CD4-positive, alpha-beta memory T cell (primary cell): Measurements from ENCODE around the gene ALDH1B1. TPM values are rescaled to one million over a fixed set of nuclear protein-coding genes. Genes with fewer than 3 reads are reported as not detected.

Experiments
- CTCF ChIA-PET: fragments of 350-600 bp; sonication (Branson Sonifier 250); formaldehyde crosslinking; loops from one replicate; lab custom pipeline; 2021; ENCODE audit warnings: inconsistent platforms; ENCODE audit not compliant: partially characterized antibody; lab: Charles Lee
- POLR2A ChIA-PET: fragments of 350-600 bp; sonication (Branson Sonifier 250); formaldehyde crosslinking; loops from one replicate; lab custom pipeline; 2021; ENCODE audit not compliant: partially characterized antibody; lab: Charles Lee
- DNase-seq, 5 donors: peaks; one replicate each; pipeline versions ENCODE4 v3.0.0 to v3.0.0-alpha.2; 2020 to 2022; ENCODE audit warnings: mixed read lengths in 1 of 5
- H3K27ac ChIP-seq: one replicate; pipeline ENCODE4 v1.7.0; 2013; ENCODE audit warnings: low read depth, low read length
- H3K27me3 ChIP-seq: 2 replicates; pipeline ENCODE4 v1.7.0; 2013; ENCODE audit warnings: mild to moderate bottlenecking, low read length, moderate library complexity; ENCODE audit not compliant: insufficient read depth
- H3K36me3 ChIP-seq: 2 replicates; pipeline ENCODE4 v1.7.0; 2013; ENCODE audit warnings: mild to moderate bottlenecking, low read length, moderate library complexity; ENCODE audit not compliant: insufficient read depth
- H3K4me1 ChIP-seq: 2 replicates; pipeline ENCODE4 v1.7.0; 2013; ENCODE audit warnings: mild to moderate bottlenecking, low read length, moderate library complexity; ENCODE audit not compliant: insufficient read depth
- H3K4me3 ChIP-seq, 2 donors: one replicate each; pipeline ENCODE4 v1.7.0; 2013; ENCODE audit warnings: low read length in 2 of 2, mild to moderate bottlenecking in 1 of 2
- H3K9me3 ChIP-seq, 2 donors: one replicate each; pipeline ENCODE4 v1.7.0; 2013; ENCODE audit warnings: low read length in 2 of 2, control low read depth in 1 of 2; ENCODE audit not compliant: control insufficient read depth in 1 of 2
- H3K27ac Mint-ChIP-seq, 7 donors: one replicate each; pipeline ENCODE4 v1.8.0; 2020 to 2021; ENCODE audit warnings: mixed read lengths in 7 of 7, mild to moderate bottlenecking in 6 of 7, inconsistent platforms in 3 of 7, moderate library complexity in 3 of 7
- H3K27me3 Mint-ChIP-seq, 2 donors: one replicate each; pipeline ENCODE4 v1.8.0; 2020 to 2021; ENCODE audit warnings: mixed read lengths in 2 of 2
- H3K36me3 Mint-ChIP-seq, 2 donors: one replicate each; pipeline ENCODE4 v1.8.0; 2020 to 2021; ENCODE audit warnings: mixed read lengths in 2 of 2, inconsistent platforms in 1 of 2, mild to moderate bottlenecking in 1 of 2
- H3K4me1 Mint-ChIP-seq, 4 donors: one replicate each; pipeline ENCODE4 v1.8.0; 2020 to 2021; ENCODE audit warnings: mixed read lengths in 4 of 4, mild to moderate bottlenecking in 1 of 4
- H3K4me3 Mint-ChIP-seq, 8 donors: one replicate each; pipeline ENCODE4 v1.8.0; 2020 to 2021; ENCODE audit warnings: mixed read lengths in 8 of 8, mild to moderate bottlenecking in 7 of 8, moderate library complexity in 6 of 8, inconsistent platforms in 3 of 8
- H3K9me3 Mint-ChIP-seq, 8 donors: one replicate each; pipeline ENCODE4 v1.8.0; 2020 to 2021; ENCODE audit warnings: mixed read lengths in 8 of 8, mild to moderate bottlenecking in 5 of 8, inconsistent platforms in 3 of 8, moderate library complexity in 1 of 8
- intact Hi-C: fragments of 100-400 bp; cut with micrococcal nuclease; formaldehyde crosslinking; loops from one replicate; pipeline ENCODE4 v1.15.1; 2023
- polyA plus RNA-seq, 2 donors: library from polyadenylated mRNA; unstranded; fragments of 300-500 nt; fragmentation: Illumina TruSeq; gene quantifications; one replicate each; pipeline ENCODE4 v1.2.3, GENCODE V29; 2021
- total RNA-seq, 2 experiments: library from RNA; stranded (reverse); gene quantifications; one replicate each; pipeline ENCODE4 v1.2.3, GENCODE V29; 2021

The ALDH1B1 gene
- total RNA-seq (1 to 10 TPM; 3.6 to 4.1 TPM), polyA plus RNA-seq (10 to 100 TPM; 10.5 TPM)

- Histone ChIP-seq H3K27me3 (no peaks in the 10 kb centered on the region), H3K27ac (peak within 1 kb of the TSS; percentile 57), H3K36me3 (no peaks in the 10 kb centered on the region), H3K4me1 (peaks cover 14% of the 10 kb centered on the region), H3K4me3 (peak within 1 kb of the TSS; percentile 58 to 74), H3K9me3 (no peaks in the 10 kb centered on the region)
- Mint-ChIP-seq H3K9me3 (peaks cover 0 to 4% (median 0%) of the 10 kb centered on the region in 8 donors), H3K27ac (peak within 1 kb of the TSS; percentile 68 to 96 (median 90)), H3K4me3 (peak within 1 kb of the TSS; percentile 89 to 99 (median 96)), H3K4me1 (peaks cover 14 to 18% (median 17%) of the 10 kb centered on the region in 4 donors), H3K36me3 (peaks cover 19 to 26% of the 10 kb centered on the region in 2 donors), H3K27me3 (peaks cover 0 to 2% of the 10 kb centered on the region in 2 donors)
- ChIA-PET POLR2A (no interaction called here), CTCF (no interaction called here)
- DNase-seq: peak; percentile 38 to 55 (median 48)
- intact Hi-C loops: no loop called here
These were observed at the start of gene ALDH1B1 for GRCh38 chr9:38392235-38393127. Gene ALDH1B1, plus strand, starts transcription at chr9:38392702. Its CDS starts 3,047 bp downstream, at chr9:38395749.

- no peak for DNase-seq
- H3K4me1 Mint-ChIP-seq: no peaks in the 10 kb centered on the region
- CTCF ChIA-PET: no interaction called here
- H3K27ac ChIP-seq: no peak overlapping the region
- H3K9me3 Mint-ChIP-seq: peaks cover 0 to 3% (median 0%) of the 10 kb centered on the region in 8 donors
- H3K4me1 ChIP-seq: no peaks in the 10 kb centered on the region
- intact Hi-C loops: no loop called here
- no peaks in the 10 kb centered on the region for H3K36me3 Mint-ChIP-seq
- H3K36me3 ChIP-seq: no peaks in the 10 kb centered on the region
- H3K4me3 ChIP-seq: no peak overlapping the region
- H3K27me3 ChIP-seq: no peaks in the 10 kb centered on the region
- POLR2A ChIA-PET: no interaction called here
- H3K27ac Mint-ChIP-seq: no peak overlapping the region
- H3K27me3 Mint-ChIP-seq: peaks cover 7 to 12% of the 10 kb centered on the region in 2 donors
- no peaks in the 10 kb centered on the region for H3K9me3 ChIP-seq
- H3K4me3 Mint-ChIP-seq: no peak overlapping the region
These were observed 49.5 kb upstream of the ALDH1B1 start for GRCh38 chr9:38343037-38343436.

DNA sequence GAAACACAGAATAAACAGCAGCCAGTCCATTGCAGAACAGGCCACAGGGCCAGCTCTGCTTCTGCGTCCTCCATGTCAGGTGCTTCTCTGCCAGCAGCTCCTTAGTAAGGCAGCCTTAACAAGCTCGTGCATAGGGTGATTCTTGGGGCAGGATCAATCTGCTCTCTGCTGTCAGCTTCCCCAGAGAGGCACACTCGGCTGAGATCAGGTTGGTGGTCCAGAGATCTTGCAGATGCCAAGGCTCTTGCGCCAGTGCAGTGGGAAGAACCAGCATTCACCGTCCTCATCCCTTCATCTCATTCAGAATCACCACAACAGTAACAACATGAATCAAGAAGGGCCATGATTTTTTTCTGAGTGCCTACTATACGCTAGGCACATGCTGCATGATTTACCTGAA lies 49.0 kb upstream of the ALDH1B1 start:
- Mint-ChIP-seq H3K4me3 (no peak overlapping the region), H3K27me3 (peaks cover 7 to 12% of the 10 kb centered on the region in 2 donors), H3K9me3 (peaks cover 0 to 3% (median 0%) of the 10 kb centered on the region in 8 donors), H3K27ac (no peak overlapping the region), H3K4me1 (no peaks in the 10 kb centered on the region), H3K36me3 (no peaks in the 10 kb centered on the region)
- Histone ChIP-seq H3K27me3 (no peaks in the 10 kb centered on the region), H3K4me3 (no peak overlapping the region), H3K36me3 (no peaks in the 10 kb centered on the region), H3K4me1 (no peaks in the 10 kb centered on the region), H3K9me3 (no peaks in the 10 kb centered on the region), H3K27ac (no peak overlapping the region)
- ChIA-PET POLR2A (no interaction called here), CTCF (no interaction called here)
- intact Hi-C loops: no loop called here
- no peak for DNase-seq

- no peaks in the 10 kb centered on the region for H3K9me3 ChIP-seq
- H3K27ac ChIP-seq: no peak overlapping the region
- Mint-ChIP-seq H3K27ac (no peak overlapping the region), H3K9me3 (peaks cover 0 to 3% (median 0%) of the 10 kb centered on the region in 8 donors), H3K27me3 (peaks cover 6 to 10% of the 10 kb centered on the region in 2 donors), H3K4me3 (no peak overlapping the region), H3K36me3 (no peaks in the 10 kb centered on the region), H3K4me1 (no peaks in the 10 kb centered on the region)
- intact Hi-C loops: no loop called here
- H3K36me3 ChIP-seq: no peaks in the 10 kb centered on the region
- no peaks in the 10 kb centered on the region for H3K27me3 ChIP-seq
- no peak for DNase-seq
- POLR2A ChIA-PET: no interaction called here
- no peaks in the 10 kb centered on the region for H3K4me1 ChIP-seq
- CTCF ChIA-PET: no interaction called here
- no peak overlapping the region for H3K4me3 ChIP-seq
These were observed 47.8 kb upstream of the ALDH1B1 start for GRCh38 chr9:38344566-38345324.

DNA sequence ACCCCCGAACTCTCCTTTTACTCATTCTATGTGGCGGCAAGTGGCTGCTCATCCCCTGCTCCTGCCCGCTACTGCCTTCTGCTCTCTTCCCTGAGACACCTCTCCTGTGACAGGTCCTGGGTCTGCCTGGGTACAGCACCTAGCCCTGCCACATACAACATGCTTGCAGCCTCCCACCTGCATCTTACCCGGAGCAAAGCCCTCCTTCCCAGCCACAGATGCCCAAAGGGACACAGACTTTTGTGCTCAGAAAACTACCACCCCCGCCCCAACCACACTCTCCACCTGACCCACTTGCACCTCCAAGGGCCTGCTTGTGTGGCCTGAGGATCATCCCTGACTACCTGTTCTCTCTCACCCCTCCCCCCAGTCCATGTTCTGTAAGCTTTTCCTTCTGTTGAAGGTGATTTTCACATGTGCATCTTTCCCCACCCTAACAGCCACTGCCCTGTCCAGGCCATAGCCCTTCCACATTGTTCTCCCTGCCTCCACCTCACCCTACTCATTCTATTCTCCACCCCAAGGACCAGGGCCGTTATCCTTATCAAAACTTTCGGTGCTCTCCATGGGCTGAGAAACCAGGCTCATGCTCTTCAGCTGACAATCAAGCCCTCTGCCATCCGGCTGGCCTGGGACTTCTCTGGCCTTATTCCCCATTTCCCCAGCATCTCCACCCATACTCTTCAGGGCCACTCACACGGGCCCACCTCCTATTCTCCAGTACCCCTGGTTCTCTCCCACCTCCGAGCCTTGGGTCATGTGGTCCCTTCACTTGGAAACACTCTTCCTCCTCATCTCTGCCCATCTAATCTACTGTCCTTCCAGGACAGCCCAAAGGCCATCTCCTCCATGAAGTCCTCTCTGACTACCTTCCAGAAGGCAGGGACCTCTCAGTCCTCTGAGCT lies 46.4 kb upstream of the ALDH1B1 start:
- no peaks in the 10 kb centered on the region for H3K9me3 ChIP-seq
- H3K4me3 Mint-ChIP-seq: no peak overlapping the region
- peaks cover 9% of the 10 kb centered on the region in 2 donors for H3K27me3 Mint-ChIP-seq
- ChIA-PET CTCF (no interaction called here), POLR2A (no interaction called here)
- no peak for DNase-seq
- no peaks in the 10 kb centered on the region for H3K27me3 ChIP-seq
- H3K27ac Mint-ChIP-seq: no peak overlapping the region
- no peak overlapping the region for H3K27ac ChIP-seq
- H3K4me3 ChIP-seq: no peak overlapping the region
- no peaks in the 10 kb centered on the region for H3K4me1 Mint-ChIP-seq
- H3K4me1 ChIP-seq: no peaks in the 10 kb centered on the region
- H3K36me3 Mint-ChIP-seq: no peaks in the 10 kb centered on the region
- intact Hi-C loops: no loop called here
- peaks cover 0 to 3% (median 0%) of the 10 kb centered on the region in 8 donors for H3K9me3 Mint-ChIP-seq
- H3K36me3 ChIP-seq: no peaks in the 10 kb centered on the region

- Mint-ChIP-seq H3K4me3 (no peak overlapping the region), H3K4me1 (no peaks in the 10 kb centered on the region), H3K27ac (no peak overlapping the region), H3K9me3 (peaks cover 0 to 3% (median 0%) of the 10 kb centered on the region in 8 donors), H3K27me3 (peaks cover 9 to 11% of the 10 kb centered on the region in 2 donors), H3K36me3 (no peaks in the 10 kb centered on the region)
- no peak for DNase-seq
- Histone ChIP-seq H3K4me3 (no peak overlapping the region), H3K4me1 (no peaks in the 10 kb centered on the region), H3K9me3 (no peaks in the 10 kb centered on the region), H3K27me3 (no peaks in the 10 kb centered on the region), H3K27ac (no peak overlapping the region), H3K36me3 (no peaks in the 10 kb centered on the region)
- intact Hi-C loops: no loop called here
- ChIA-PET CTCF (no interaction called here), POLR2A (no interaction called here)
These were observed 45.7 kb upstream of the ALDH1B1 start for GRCh38 chr9:38346811-38347210.
